ENCODE data around the gene HEXIM2. TPM values are rescaled to one million over a fixed set of nuclear protein-coding genes. Genes with fewer than 3 reads are reported as not detected.
"Not testable (repeated sequence)": the region's sequence is repeated elsewhere in the genome, so short reads cannot be mapped to it uniquely, and the experiment has no call there.

Gene HEXIM2
- total and polyA plus RNA-seq, 4 experiments from 2014 or later: 2.7 to 5.1 (median 2.8) TPM

DNA sequence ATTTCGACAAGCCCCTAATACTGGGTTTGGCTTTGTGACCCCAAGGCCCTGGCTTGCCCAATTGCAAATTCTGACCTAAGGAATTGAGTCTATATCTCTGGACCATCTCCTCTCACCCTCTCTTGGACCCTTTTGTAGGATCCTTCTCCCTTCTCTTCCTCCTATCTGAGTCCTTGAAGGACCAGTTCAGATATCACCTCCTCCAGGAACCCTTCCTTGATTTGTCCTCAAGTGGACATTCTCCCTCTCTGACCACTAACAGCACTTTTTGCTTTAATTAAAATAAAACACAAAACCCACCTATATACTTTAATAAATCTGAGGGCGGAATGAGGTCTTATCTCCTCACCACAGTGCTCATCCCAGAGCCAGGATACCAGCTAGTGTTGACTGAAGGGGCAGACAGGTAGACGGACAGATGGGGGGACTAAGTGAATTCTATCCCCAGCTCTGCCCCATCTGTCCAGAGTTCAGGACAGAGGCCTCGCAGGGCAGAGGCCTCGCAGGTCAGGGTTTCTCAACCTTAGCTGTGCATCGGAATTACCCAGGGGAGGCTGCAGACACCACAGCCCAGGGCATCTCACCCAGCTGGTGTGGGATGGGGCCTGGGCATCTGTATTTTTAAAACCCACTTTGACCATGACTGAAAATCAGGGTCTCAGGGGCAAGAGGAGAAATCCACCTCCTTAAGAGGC lies 38.5 kb upstream of the HEXIM2 start:
- peaks cover 0 to 8% (median 1%) of the 10 kb centered on the region in 4 donors for H3K4me1 Mint-ChIP-seq
- peak overlapping the region in 1 of 7 donors; percentile 35 for H3K27ac Mint-ChIP-seq
- H3K36me3 Mint-ChIP-seq: no peaks in the 10 kb centered on the region
- no peaks in the 10 kb centered on the region for H3K27me3 Mint-ChIP-seq
- intact Hi-C loops (cut with micrococcal nuclease): no loop called here
- Histone ChIP-seq H3K27me3 (ENCODE audit: insufficient read depth, low read length) (no peaks in the 10 kb centered on the region), H3K4me3 (ENCODE audit: low read length in 2 of 2) (no peak overlapping the region), H3K36me3 (ENCODE audit: insufficient read depth, low read length) (no peaks in the 10 kb centered on the region), H3K4me1 (ENCODE audit: insufficient read depth, low read length) (peaks cover 5% of the 10 kb centered on the region), H3K9me3 (ENCODE audit: control insufficient read depth in 1 of 2, low read length in 2 of 2) (no peaks in the 10 kb centered on the region), H3K27ac (ENCODE audit: low read depth, low read length) (no peak overlapping the region)
- POLR2A ChIA-PET (ENCODE audit: partially characterized antibody): no interaction called here
- DNase-seq: peak in 1 of 5 donors; percentile 19
- CTCF ChIA-PET (ENCODE audit: partially characterized antibody): interaction anchor here (1.0 to 5.1 kb wide), 2 partner anchors 12 to 75 kb away, joined by 4 to 17 read pairs; partner anchors contain the start of gene ACBD4
- H3K9me3 Mint-ChIP-seq: no peaks in the 10 kb centered on the region
- no peak overlapping the region for H3K4me3 Mint-ChIP-seq

- Mint-ChIP-seq H3K9me3 (no peaks in the 10 kb centered on the region), H3K4me3 (peak overlapping the region in 1 of 8 donors; percentile 31), H3K27ac (peak overlapping the region in 1 of 7 donors; percentile 25), H3K4me1 (peaks cover 0 to 8% (median 1%) of the 10 kb centered on the region in 4 donors), H3K27me3 (no peaks in the 10 kb centered on the region), H3K36me3 (no peaks in the 10 kb centered on the region)
- Histone ChIP-seq H3K36me3 (ENCODE audit: insufficient read depth, low read length) (no peaks in the 10 kb centered on the region), H3K27ac (ENCODE audit: low read depth, low read length) (no peak overlapping the region), H3K4me1 (ENCODE audit: insufficient read depth, low read length) (peaks cover 5% of the 10 kb centered on the region), H3K27me3 (ENCODE audit: insufficient read depth, low read length) (no peaks in the 10 kb centered on the region), H3K9me3 (ENCODE audit: control insufficient read depth in 1 of 2, low read length in 2 of 2) (no peaks in the 10 kb centered on the region), H3K4me3 (ENCODE audit: low read length in 2 of 2) (no peak overlapping the region)
- intact Hi-C loops (cut with micrococcal nuclease): no loop called here
- ChIA-PET POLR2A (ENCODE audit: partially characterized antibody) (no interaction called here), CTCF (ENCODE audit: partially characterized antibody) (interaction anchor here (1.0 to 5.1 kb wide), 2 partner anchors 11 to 74 kb away, joined by 4 to 17 read pairs; partner anchors contain the start of gene ACBD4)
- peak in 1 of 5 donors; percentile 50 for DNase-seq
Measured at GRCh38 chr17:45123930-45124796, 37.5 kb upstream of the HEXIM2 start.

- DNase-seq; H3K27me3 Mint-ChIP-seq; H3K27ac ChIP-seq (ENCODE audit: low read depth, low read length); H3K4me3 ChIP-seq (ENCODE audit: low read length in 2 of 2); H3K36me3 Mint-ChIP-seq; H3K4me1 Mint-ChIP-seq; H3K27me3 ChIP-seq (ENCODE audit: insufficient read depth, low read length); H3K36me3 ChIP-seq (ENCODE audit: insufficient read depth, low read length); H3K27ac Mint-ChIP-seq; H3K4me1 ChIP-seq (ENCODE audit: insufficient read depth, low read length); intact Hi-C loops (cut with micrococcal nuclease); H3K4me3 Mint-ChIP-seq; H3K9me3 Mint-ChIP-seq; H3K9me3 ChIP-seq (ENCODE audit: control insufficient read depth in 1 of 2, low read length in 2 of 2); POLR2A ChIA-PET (ENCODE audit: partially characterized antibody): not testable (repeated sequence)
- CTCF ChIA-PET (ENCODE audit: partially characterized antibody): interaction anchor here (0.8 to 5.1 kb wide), 2 partner anchors 10 to 73 kb away, joined by 3 to 17 read pairs; partner anchors contain the start of gene ACBD4
Measured at GRCh38 chr17:45124797-45125122, 36.9 kb upstream of the HEXIM2 start.

- H3K27me3 ChIP-seq (ENCODE audit: insufficient read depth, low read length): no peaks in the 10 kb centered on the region
- H3K4me1 ChIP-seq (ENCODE audit: insufficient read depth, low read length): peaks cover 5% of the 10 kb centered on the region
- CTCF ChIA-PET (ENCODE audit: partially characterized antibody): interaction anchor here (0.8 to 5.1 kb wide), 2 partner anchors 10 to 72 kb away, joined by 3 to 17 read pairs; partner anchors contain the start of gene ACBD4
- Mint-ChIP-seq H3K4me1 (peaks cover 0 to 8% (median 1%) of the 10 kb centered on the region in 4 donors), H3K4me3 (no peak overlapping the region), H3K9me3 (no peaks in the 10 kb centered on the region), H3K36me3 (no peaks in the 10 kb centered on the region), H3K27ac (no peak overlapping the region), H3K27me3 (no peaks in the 10 kb centered on the region)
- no peaks in the 10 kb centered on the region for H3K9me3 ChIP-seq (ENCODE audit: control insufficient read depth in 1 of 2, low read length in 2 of 2)
- DNase-seq: no peak
- H3K27ac ChIP-seq (ENCODE audit: low read depth, low read length): no peak overlapping the region
- H3K4me3 ChIP-seq (ENCODE audit: low read length in 2 of 2): no peak overlapping the region
- intact Hi-C loops (cut with micrococcal nuclease): no loop called here
- H3K36me3 ChIP-seq (ENCODE audit: insufficient read depth, low read length): no peaks in the 10 kb centered on the region
- POLR2A ChIA-PET (ENCODE audit: partially characterized antibody): no interaction called here
Measured at GRCh38 chr17:45125509-45125908, 36.2 kb upstream of the HEXIM2 start.

- Histone ChIP-seq H3K9me3 (ENCODE audit: control insufficient read depth in 1 of 2, low read length in 2 of 2) (no peaks in the 10 kb centered on the region), H3K4me1 (ENCODE audit: insufficient read depth, low read length) (peaks cover 11% of the 10 kb centered on the region), H3K27ac (ENCODE audit: low read depth, low read length) (no peak overlapping the region), H3K36me3 (ENCODE audit: insufficient read depth, low read length) (no peaks in the 10 kb centered on the region), H3K4me3 (ENCODE audit: low read length in 2 of 2) (no peak overlapping the region), H3K27me3 (ENCODE audit: insufficient read depth, low read length) (no peaks in the 10 kb centered on the region)
- Mint-ChIP-seq H3K36me3 (no peaks in the 10 kb centered on the region), H3K4me1 (peaks cover 0 to 12% (median 1%) of the 10 kb centered on the region in 4 donors), H3K9me3 (no peaks in the 10 kb centered on the region), H3K27ac (no peak overlapping the region), H3K27me3 (no peaks in the 10 kb centered on the region), H3K4me3 (no peak overlapping the region)
- ChIA-PET POLR2A (ENCODE audit: partially characterized antibody) (no interaction called here), CTCF (ENCODE audit: partially characterized antibody) (interaction anchor here (5.1 kb wide), 1 partner anchor 8 kb away, joined by 17 read pairs; the partner anchor contains the start of gene ACBD4)
- intact Hi-C loops (cut with micrococcal nuclease): no loop called here
- DNase-seq: no peak
Measured at GRCh38 chr17:45127207-45127547, 34.5 kb upstream of the HEXIM2 start.

GRCh38 chr17:45127548-45128300 lies 34.0 kb upstream of the HEXIM2 start:
- Mint-ChIP-seq H3K4me3 (peak overlapping the region in 1 of 8 donors; percentile 1), H3K4me1 (peaks cover 0 to 12% (median 1%) of the 10 kb centered on the region in 4 donors), H3K36me3 (no peaks in the 10 kb centered on the region), H3K27ac (no peak overlapping the region), H3K9me3 (no peaks in the 10 kb centered on the region), H3K27me3 (no peaks in the 10 kb centered on the region)
- POLR2A ChIA-PET (ENCODE audit: partially characterized antibody): no interaction called here
- Histone ChIP-seq H3K36me3 (ENCODE audit: insufficient read depth, low read length) (no peaks in the 10 kb centered on the region), H3K27me3 (ENCODE audit: insufficient read depth, low read length) (no peaks in the 10 kb centered on the region), H3K4me3 (ENCODE audit: low read length in 2 of 2) (no peak overlapping the region), H3K27ac (ENCODE audit: low read depth, low read length) (no peak overlapping the region), H3K9me3 (ENCODE audit: control insufficient read depth in 1 of 2, low read length in 2 of 2) (no peaks in the 10 kb centered on the region), H3K4me1 (ENCODE audit: insufficient read depth, low read length) (peaks cover 11% of the 10 kb centered on the region)
- CTCF ChIA-PET (ENCODE audit: partially characterized antibody): interaction anchor here (5.1 kb wide), 1 partner anchor 8 kb away, joined by 17 read pairs; the partner anchor contains the start of gene ACBD4
- intact Hi-C loops (cut with micrococcal nuclease): no loop called here
- DNase-seq: no peak

GRCh38 chr17:45128331-45128730 lies 33.3 kb upstream of the HEXIM2 start:
- POLR2A ChIA-PET (ENCODE audit: partially characterized antibody): no interaction called here
- no peak overlapping the region for H3K4me3 Mint-ChIP-seq
- H3K27ac Mint-ChIP-seq: no peak overlapping the region
- Histone ChIP-seq H3K36me3 (ENCODE audit: insufficient read depth, low read length) (no peaks in the 10 kb centered on the region), H3K27ac (ENCODE audit: low read depth, low read length) (no peak overlapping the region), H3K27me3 (ENCODE audit: insufficient read depth, low read length) (no peaks in the 10 kb centered on the region), H3K4me3 (ENCODE audit: low read length in 2 of 2) (no peak overlapping the region), H3K4me1 (ENCODE audit: insufficient read depth, low read length) (peaks cover 14% of the 10 kb centered on the region), H3K9me3 (ENCODE audit: control insufficient read depth in 1 of 2, low read length in 2 of 2) (no peaks in the 10 kb centered on the region)
- no peaks in the 10 kb centered on the region for H3K27me3 Mint-ChIP-seq
- DNase-seq: no peak
- peaks cover 0 to 12% (median 1%) of the 10 kb centered on the region in 4 donors for H3K4me1 Mint-ChIP-seq
- CTCF ChIA-PET (ENCODE audit: partially characterized antibody): interaction anchor here (8.7 to 14.3 kb wide), 2 partner anchors 26 to 70 kb away, joined by 300 to 552 read pairs; partner anchors contain the start of genes HEXIM1 and HEXIM2
- intact Hi-C loops (cut with micrococcal nuclease): no loop called here
- peaks cover 0 to 2% of the 10 kb centered on the region in 2 donors for H3K36me3 Mint-ChIP-seq
- H3K9me3 Mint-ChIP-seq: no peaks in the 10 kb centered on the region
